K562 (cell line): ENCODE measurements around the gene TMEM132E. TPM values are rescaled to one million over a fixed set of nuclear protein-coding genes. Genes with fewer than 3 reads are reported as not detected.

Experiments used
- ATAC-seq: fragments of 200-7000 bp; cut with Tn5 transposase; 3 replicates; pipeline ENCODE4 v1.9.1; 2020; ENCODE audit warnings: moderate library complexity
- BruUV-seq: library from RNA; stranded (reverse); fragments of 400-500 nt; replicated peaks from 2 replicates; lab custom pipeline; 2021; lab: Mats Ljungman, UMichigan
- CTCF ChIA-PET: fragments of 300-600 bp; formaldehyde crosslinking; extraction: SDS; loops from one replicate; lab custom pipeline; 2021; ENCODE audit warnings: low intra/inter-chr PET ratio; lab: Yijun Ruan, JAX
- POLR2A ChIA-PET: fragments of 300-600, 350-650 bp; sonication (Branson Sonifier 250); formaldehyde crosslinking; extraction: SDS; loops from one replicate; lab custom pipeline; 2021; ENCODE audit warnings: antibody characterized with exemption, inconsistent platforms; lab: Yijun Ruan, JAX
- DNase-seq, 4 experiments: peaks; one replicate each; pipeline versions ENCODE4 v3.0.0 to v3.0.0-alpha.2; 2011 to 2018; ENCODE audit warnings: low spot score in 3 of 4, mixed read lengths in 3 of 4; ENCODE audit errors: extremely low read depth in 1 of 4
- FAIRE-seq: peaks from 2 replicates; lab custom pipeline; 2011; peaks lifted over from hg19 to GRCh38; lab: Jason Lieb, UNC
- H2AFZ ChIP-seq: 2 replicates; pipeline ENCODE4 v1.6.0; 2011; ENCODE audit warnings: low read depth, low read length, control low read depth, inconsistent platforms
- H3K27ac ChIP-seq: fragments of 200-600 bp; 3 replicates; pipeline ENCODE4 v1.8.0; 2011; ENCODE audit warnings: low read depth, mild to moderate bottlenecking, control low read depth, inconsistent platforms, low read length, moderate library complexity, mixed read lengths; ENCODE audit errors: extremely low read depth
- H3K27me3 ChIP-seq, 2 experiments: fragments of 300-600 bp in 1 of 2; 2 replicates in 1 of 2; 3 replicates in 1 of 2; pipeline versions ENCODE4 v1.6.0 to v1.8.0; 2011; ENCODE audit warnings: inconsistent platforms in 2 of 2, low read length in 2 of 2, mild to moderate bottlenecking in 1 of 2, mixed read lengths in 1 of 2, moderate library complexity in 1 of 2; ENCODE audit not compliant: control insufficient read depth in 2 of 2, insufficient read depth in 2 of 2
- H3K36me3 ChIP-seq: fragments of 300-600 bp; 3 replicates; pipeline ENCODE4 v1.8.0; 2011; ENCODE audit warnings: mild to moderate bottlenecking, low read length, inconsistent platforms; ENCODE audit not compliant: control insufficient read depth, insufficient read depth
- H3K4me1 ChIP-seq, 2 experiments: fragments of 200-600 bp in 1 of 2; replicated peaks in 1 of 2; 2 replicates in 1 of 2; 3 replicates in 1 of 2; pipeline versions ENCODE4 v1.5.1 to v1.8.0; 2011; ENCODE audit warnings: inconsistent platforms in 2 of 2, low read length in 2 of 2, mild to moderate bottlenecking in 1 of 2, mixed read lengths in 1 of 2, moderate library complexity in 1 of 2; ENCODE audit not compliant: control insufficient read depth in 2 of 2, insufficient read depth in 2 of 2
- H3K4me2 ChIP-seq: 2 replicates; pipeline ENCODE4 v1.6.1; 2011; ENCODE audit warnings: low read length, control low read depth, inconsistent platforms, mixed read lengths; ENCODE audit not compliant: insufficient read depth
- H3K4me3 ChIP-seq: fragments of 200-600 bp; sonication (generic), shearing (Covaris generic); 2 replicates; pipeline ENCODE4 v1.5.1; 2016; ENCODE audit warnings: control low read depth, inconsistent platforms
- H3K79me2 ChIP-seq: fragments of 200-600 bp; 3 replicates; pipeline ENCODE4 v1.8.0; 2011; ENCODE audit warnings: low read length, inconsistent platforms; ENCODE audit not compliant: control insufficient read depth, insufficient read depth
- H3K9ac ChIP-seq, 2 experiments: 2 replicates each; pipeline versions ENCODE4 v1.6.0 to v1.6.1; 2011; ENCODE audit warnings: low read depth in 2 of 2, low read length in 2 of 2, control low read depth in 1 of 2, inconsistent platforms in 1 of 2, mild to moderate bottlenecking in 1 of 2, mixed read lengths in 1 of 2; ENCODE audit not compliant: insufficient read depth in 1 of 2
- H3K9me1 ChIP-seq: one replicate; pipeline ENCODE4 v1.6.0; 2011; ENCODE audit warnings: inconsistent platforms, mild to moderate bottlenecking, low read length, moderate library complexity; ENCODE audit not compliant: control insufficient read depth, insufficient read depth
- H3K9me3 ChIP-seq: replicated peaks from 2 replicates; pipeline ENCODE4 v1.5.1; 2011; ENCODE audit warnings: low read depth, low read length, inconsistent platforms; ENCODE audit not compliant: control insufficient read depth, insufficient read depth
- H4K20me1 ChIP-seq: replicated peaks from 2 replicates; pipeline ENCODE4 v1.6.1; 2011; ENCODE audit warnings: low read length, inconsistent platforms, mixed read lengths; ENCODE audit not compliant: control insufficient read depth, insufficient read depth
- ARHGAP35 ChIP-seq: fragments of 450-650 bp; IDR thresholded peaks from 2 replicates; pipeline ENCODE4 v1.6.1; 2018; ENCODE audit not compliant: partially characterized antibody
- CHD2 ChIP-seq: IDR thresholded peaks from 2 replicates; pipeline ENCODE4 v1.6.1; 2011; ENCODE audit warnings: low read depth, low read length
- E2F8 ChIP-seq: fragments of 450-650 bp; IDR thresholded peaks from 2 replicates; pipeline ENCODE4 v1.7.1; 2018; ENCODE audit warnings: mild to moderate bottlenecking, low read depth; ENCODE audit not compliant: partially characterized antibody
- EGR1 ChIP-seq: fragments of 450-650 bp; conservative IDR thresholded peaks from 2 replicates; pipeline ENCODE4 v1.6.1; 2017; ENCODE audit warnings: mild to moderate bottlenecking
- GTF2E2 ChIP-seq: fragments of 200-800 bp; sonication (Bioruptor generic); IDR thresholded peaks from 2 replicates; pipeline ENCODE4 v1.6.1; 2016; ENCODE audit warnings: missing genetic modification characterization, missing compliant biosample characterization
- HCFC1 ChIP-seq: IDR thresholded peaks from 2 replicates; pipeline ENCODE4 v1.6.1; 2012; ENCODE audit warnings: low read depth, low read length, improper control_type of control experiment
- NFIX ChIP-seq: fragments of 250-450 bp; sonication (Bioruptor Pico); IDR thresholded peaks from 2 replicates; pipeline ENCODE4 v1.4.0; 2020; ENCODE audit warnings: low read depth, mild to moderate bottlenecking, moderate library complexity
- RBM39 ChIP-seq: fragments of 200-400 bp; formaldehyde crosslinking; optimal IDR thresholded peaks from 2 replicates; pipeline ENCODE3; 2018; ENCODE audit warnings: low read depth, low read length
- RFX7 ChIP-seq: fragments of 250-450 bp; sonication (Bioruptor Pico); IDR thresholded peaks from 2 replicates; pipeline ENCODE4 v1.5.1; 2021; ENCODE audit warnings: mild to moderate bottlenecking
- SMAD2 ChIP-seq: fragments of 150-350 bp; IDR thresholded peaks from 2 replicates; pipeline ENCODE4 v1.6.1; 2014; ENCODE audit warnings: low read depth, mild to moderate bottlenecking, low read length
- YBX1 ChIP-seq: fragments of 450-650 bp; IDR thresholded peaks from 2 replicates; pipeline ENCODE4 v1.7.1; 2016; ENCODE audit warnings: mild to moderate bottlenecking
- ZNF77 ChIP-seq: fragments of 250-450 bp; sonication (Bioruptor Pico); IDR thresholded peaks from 2 replicates; pipeline ENCODE4 v1.5.0; 2020
- WGBS: fragments of 100-300 bp; shearing (Covaris generic); methylation state at CpG from one replicate; pipeline ENCODE4 v1.1.6; 2016; ENCODE audit warnings: low coverage, mixed read lengths; ENCODE audit not compliant: insufficient coverage; ENCODE audit errors: missing lambda C conversion rate; 5-methylcytosine and 5-hydroxymethylcytosine counted together
- in situ Hi-C: fragments of 300-500 bp; cut with MboI; formaldehyde crosslinking; loops from 4 replicates; pipeline ENCODE4 v1.15.0; 2018; ENCODE audit warnings: inconsistent platforms, mixed read lengths
- intact Hi-C: fragments of 100-400 bp; cut with micrococcal nuclease; formaldehyde crosslinking; loops from 2 replicates; pipeline ENCODE4 v1.14.2; 2022
- polyA plus RNA-seq, 8 experiments: library from polyadenylated mRNA; depleted of rRNA in 4 of 8; stranded (reverse) in 5 of 8; unstranded in 3 of 8; fragments of >200 nt; fragmentation: Nextera tagmentation in 2 of 8; fragmentation: Illumina TruSeq in 1 of 8; extraction: Ambion mirVana in 2 of 8; extraction: Trizol in 1 of 8; gene quantifications; 2 replicates each; pipeline versions ENCODE4 v1.2.1 to v1.2.3, GENCODE V29; 2011 to 2014; ENCODE audit warnings: inconsistent platforms in 1 of 8, missing spikeins in 1 of 8
- total RNA-seq, 7 experiments: library from RNA; depleted of rRNA in 6 of 7; stranded (reverse); fragments of >200 nt in 6 of 7; fragmentation: Illumina TruSeq in 2 of 7; extraction: Trizol in 2 of 7; gene quantifications; 2 replicates each; pipeline versions ENCODE4 v1.2.1 to v1.2.3, GENCODE V29; 2011 to 2021; ENCODE audit warnings: low replicate concordance in 1 of 7

TMEM132E gene
- total and polyA plus RNA-seq, 9 of the 15 experiments (the other 6 are each of a cell fraction or from before 2014, with no cell fraction given), result not detected

DNA sequence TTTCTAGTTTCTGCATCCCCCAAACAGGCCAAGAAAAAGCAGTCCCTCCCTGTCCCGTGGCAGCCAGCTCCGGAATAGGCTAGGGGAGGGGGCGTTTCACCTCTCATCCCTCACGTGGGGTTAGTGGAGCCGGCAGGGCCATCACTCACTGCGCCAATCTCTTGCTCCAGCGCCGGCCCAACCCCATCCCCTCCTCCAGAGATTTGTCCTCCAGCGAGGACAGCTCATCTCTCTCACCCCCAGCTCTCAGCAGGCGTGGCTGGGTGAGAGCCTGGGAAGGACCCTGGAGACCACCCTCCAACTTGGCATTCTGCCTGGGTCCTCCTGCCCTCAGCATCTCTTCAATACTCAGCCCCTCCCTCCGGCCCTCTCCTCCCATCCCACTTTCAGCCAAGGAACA lies 74.1 kb downstream of the TMEM132E start:
- H3K9ac ChIP-seq, result no peak overlapping the region
- ATAC-seq, result no peak
- no peaks in the 10 kb centered on the region for H3K9me1 ChIP-seq
- no peak for FAIRE-seq
- no peak overlapping the region for H2AFZ ChIP-seq
- no peaks in the 10 kb centered on the region for H3K4me1 ChIP-seq
- TF ChIP-seq GTF2E2 (tag) (no peak), HCFC1 (no peak), CHD2 (no peak), RFX7 (no peak), RBM39 (no peak), ARHGAP35 (no peak), SMAD2 (no peak), NFIX (CRISPR knock-in tag) (no peak), YBX1 (no peak), EGR1 (no peak), ZNF77 (no peak), E2F8 (no peak)
- TF ChIP-seq, all 486 proteins: peak for 0
- Histone ChIP-seq H3K27ac (no peak overlapping the region), H4K20me1 (peaks cover 12% of the 10 kb centered on the region), H3K4me3 (no peak overlapping the region), H3K9me3 (no peaks in the 10 kb centered on the region), H3K36me3 (no peaks in the 10 kb centered on the region), H3K27me3 (peaks cover 7 to 13% of the 10 kb centered on the region in 2 experiments; a peak in 4 of 5 replicates), H3K79me2 (no peaks in the 10 kb centered on the region), H3K4me2 (no peak overlapping the region)
- ChIA-PET CTCF (no interaction called here), POLR2A (interaction anchor here (0.6 to 1.2 kb wide), 3 partner anchors 9 to 139 kb away, joined by 3 read pairs; partner anchors contain the start of gene TMEM132E)
- in situ Hi-C loops (no loop called here), intact Hi-C loops (no loop called here)
- DNase-seq, result no peak
- no TSS peak for BruUV-seq
- WGBS, result 0% methylated on average over 9 of the region's 11 CpGs
